HepG2 (cell line): ENCODE data around the gene ENTPD2. TPM values are rescaled to one million over a fixed set of nuclear protein-coding genes. Genes with fewer than 3 reads are reported as not detected.

Experiments used
- ARID2 ChIP-seq: sonication (generic); formaldehyde crosslinking; IDR thresholded peaks from 2 replicates; pipeline ENCODE4 v1.8.1; 2022; ENCODE audit warnings: mild to moderate bottlenecking, missing genetic modification reagents, borderline replicate concordance
- CEBPB ChIP-seq: IDR thresholded peaks from 2 replicates; pipeline ENCODE4 v1.6.1; 2011; ENCODE audit warnings: low read depth, low read length, improper control_type of control experiment, borderline replicate concordance
- FOXP4 ChIP-seq: sonication (generic); formaldehyde crosslinking; IDR thresholded peaks from 2 replicates; pipeline ENCODE4 v1.4.0; 2020; ENCODE audit warnings: missing genetic modification reagents
- GZF1 ChIP-seq: sonication (generic); formaldehyde crosslinking; IDR thresholded peaks from 2 replicates; pipeline ENCODE4 v1.5.1; 2020; ENCODE audit warnings: mild to moderate bottlenecking, missing genetic modification reagents
- HES4 ChIP-seq: sonication (generic); formaldehyde crosslinking; IDR thresholded peaks from 2 replicates; pipeline ENCODE4 v1.9.0; 2021; ENCODE audit warnings: mild to moderate bottlenecking, missing genetic modification reagents, borderline replicate concordance
- IRX3 ChIP-seq: sonication (generic); formaldehyde crosslinking; IDR thresholded peaks from 2 replicates; pipeline ENCODE4 v1.8.1; 2023; ENCODE audit warnings: mild to moderate bottlenecking, low read depth, missing genetic modification reagents, borderline replicate concordance
- KDM6A ChIP-seq: IDR thresholded peaks from 2 replicates; pipeline ENCODE4 v1.6.1; 2016; ENCODE audit warnings: low read depth
- NRL ChIP-seq: sonication (generic); formaldehyde crosslinking; IDR thresholded peaks from 2 replicates; pipeline ENCODE4 v1.5.0; 2020; ENCODE audit warnings: missing genetic modification reagents, mild to moderate bottlenecking, moderate library complexity, borderline replicate concordance
- PTBP1 ChIP-seq: fragments of 200-400 bp; formaldehyde crosslinking; IDR thresholded peaks from 2 replicates; pipeline ENCODE4 v1.6.1; 2018; ENCODE audit warnings: low read length, low read depth; ENCODE audit not compliant: poor library complexity, severe bottlenecking
- RBFOX2 ChIP-seq: fragments of 200-400 bp; formaldehyde crosslinking; IDR thresholded peaks from 2 replicates; pipeline ENCODE4 v1.6.1; 2017; ENCODE audit warnings: low read depth, mild to moderate bottlenecking, low read length
- TCF12 ChIP-seq, 2 experiments: fragments of 450-650 bp in 1 of 2; sonication (generic) in 1 of 2; formaldehyde crosslinking in 1 of 2; IDR thresholded peaks; 2 replicates each; pipeline versions ENCODE4 v1.6.1 to v1.8.0; 2017 to 2022; ENCODE audit warnings: antibody characterized with exemption in 1 of 2, mild to moderate bottlenecking in 1 of 2, missing genetic modification reagents in 1 of 2, moderate library complexity in 1 of 2
- THYN1 ChIP-seq: sonication (generic); formaldehyde crosslinking; IDR thresholded peaks from 2 replicates; pipeline ENCODE4 v1.8.1; 2023; ENCODE audit warnings: low read depth, mild to moderate bottlenecking, moderate library complexity, missing genetic modification reagents, borderline replicate concordance
- ZBTB20 ChIP-seq: sonication (generic); formaldehyde crosslinking; IDR thresholded peaks from 2 replicates; pipeline ENCODE4 v1.8.1; 2023; ENCODE audit warnings: missing genetic modification reagents, low read depth, mild to moderate bottlenecking, borderline replicate concordance
- ZIK1 ChIP-seq: sonication (generic); formaldehyde crosslinking; IDR thresholded peaks from 2 replicates; pipeline ENCODE4 v1.5.0; 2020; ENCODE audit warnings: mild to moderate bottlenecking, low read depth, missing genetic modification reagents, borderline replicate concordance
- ZNF235 ChIP-seq: sonication (generic); formaldehyde crosslinking; IDR thresholded peaks from 2 replicates; pipeline ENCODE4 v1.8.1; 2023; ENCODE audit warnings: mild to moderate bottlenecking, missing genetic modification reagents, borderline replicate concordance
- ZNF282 ChIP-seq: fragments of 450-650 bp; IDR thresholded peaks from 2 replicates; pipeline ENCODE4 v1.6.1; 2018; ENCODE audit not compliant: partially characterized antibody
- ZNF362 ChIP-seq: sonication (generic); formaldehyde crosslinking; IDR thresholded peaks from 2 replicates; pipeline ENCODE4 v1.4.0; 2020; ENCODE audit warnings: missing genetic modification reagents, mild to moderate bottlenecking, borderline replicate concordance
- ZNF430 ChIP-seq: sonication (generic); formaldehyde crosslinking; IDR thresholded peaks from 2 replicates; pipeline ENCODE4 v1.9.0; 2021; ENCODE audit warnings: mild to moderate bottlenecking, missing genetic modification reagents
- ZNF503 ChIP-seq: sonication (generic); formaldehyde crosslinking; IDR thresholded peaks from 2 replicates; pipeline ENCODE4 v1.4.0; 2020; ENCODE audit warnings: missing genetic modification reagents
- ZNF580 ChIP-seq: IDR thresholded peaks from 2 replicates; pipeline ENCODE4 v1.6.1; 2016; ENCODE audit warnings: low read depth, borderline replicate concordance
- ZNF761 ChIP-seq: sonication (generic); formaldehyde crosslinking; conservative IDR thresholded peaks from 2 replicates; pipeline ENCODE4 v1.4.0; 2020; ENCODE audit warnings: mild to moderate bottlenecking, missing genetic modification reagents
- ZNF782 ChIP-seq: sonication (generic); formaldehyde crosslinking; IDR thresholded peaks from 2 replicates; pipeline ENCODE4 v1.4.0; 2020; ENCODE audit warnings: missing genetic modification reagents, mild to moderate bottlenecking, borderline replicate concordance
- ZNF891 ChIP-seq: sonication (generic); formaldehyde crosslinking; IDR thresholded peaks from 2 replicates; pipeline ENCODE4 v1.5.0; 2020; ENCODE audit warnings: mild to moderate bottlenecking, missing genetic modification reagents
- polyA plus RNA-seq, 8 experiments: library from polyadenylated mRNA; depleted of rRNA in 3 of 8; stranded (reverse) in 7 of 8; unstranded in 1 of 8; fragments of >200 nt; fragmentation: Illumina TruSeq in 4 of 8; extraction: Trizol in 4 of 8; gene quantifications; 2 replicates each; pipeline versions ENCODE4 v1.2.1 to v1.2.3, GENCODE V29; 2011 to 2016; ENCODE audit warnings: low read depth in 4 of 8, missing spikeins in 1 of 8, mixed read lengths in 1 of 8; ENCODE audit not compliant: insufficient read depth in 1 of 8
- total RNA-seq, 5 experiments: library from RNA; depleted of rRNA; stranded (reverse); fragments of >200 nt; fragmentation: Illumina TruSeq; extraction: Trizol; gene quantifications; 2 replicates each; pipeline ENCODE4 v1.2.3, GENCODE V29; 2016; ENCODE audit warnings: low read depth in 1 of 5

ENTPD2 gene
- total and polyA plus RNA-seq, 2 of the 13 experiments (the other 11 are each of a cell fraction or from before 2014, with no cell fraction given): 0.95 to 3.2 TPM

- no peak for TF ChIP-seq ZNF503 (CRISPR knock-in tag)
- TF ChIP-seq FOXP4 (CRISPR knock-in tag): peak; percentile 18; the same call in 1 of the 2 replicates
- TF ChIP-seq ZNF580: no peak
- TF ChIP-seq HES4 (CRISPR knock-in tag): no peak; the same call in 1 of the 2 replicates
- no peak for TF ChIP-seq TCF12 (IDR thresholded peaks at IDR 0.05)
- TF ChIP-seq TCF12 (CRISPR knock-in tag; IDR thresholded peaks at IDR 0.05): peak; percentile 66; the same call in 1 of the 2 replicates
- TF ChIP-seq THYN1 (CRISPR knock-in tag): no peak
- peak; percentile 97 for TF ChIP-seq ZNF362 (CRISPR knock-in tag)
- TF ChIP-seq ZBTB20 (CRISPR knock-in tag): no peak
- 0 out of 2 replicates have a peak, but pooled peaks have one; percentile 20 for TF ChIP-seq IRX3 (CRISPR knock-in tag)
- 0 out of 2 replicates have a peak, but pooled peaks have one; percentile 23 for TF ChIP-seq ZNF761 (CRISPR knock-in tag)
- TF ChIP-seq PTBP1: no peak
- TF ChIP-seq ZIK1: 0 out of 2 replicates have a peak, but pooled peaks have one; percentile 38
- TF ChIP-seq ZNF430 (CRISPR knock-in tag): no peak; the same call in 1 of the 2 replicates
- TF ChIP-seq ZNF282: no peak
- no peak for TF ChIP-seq GZF1 (CRISPR knock-in tag)
- TF ChIP-seq ZNF891 (CRISPR knock-in tag): no peak; the same call in 1 of the 2 replicates
- TF ChIP-seq NRL (CRISPR knock-in tag): 0 out of 2 replicates have a peak, but pooled peaks have one; percentile 20
- 0 out of 2 replicates have a peak, but pooled peaks have one; percentile 45 for TF ChIP-seq ARID2 (CRISPR knock-in tag)
- no peak for TF ChIP-seq KDM6A (CRISPR knock-in tag)
- TF ChIP-seq ZNF782: no peak
- TF ChIP-seq RBFOX2: peak; percentile 73; the same call in 1 of the 2 replicates
- TF ChIP-seq CEBPB: no peak
- 0 out of 2 replicates have a peak, but pooled peaks have one; percentile 10 for TF ChIP-seq ZNF235 (CRISPR knock-in tag)
Measured at GRCh38 chr9:137070201-137070905, 16.5 kb upstream of the ENTPD2 start, which contains the start of gene SAPCD2 (continued).
